ENCODE data around the gene IL20. TPM values are rescaled to one million over a fixed set of nuclear protein-coding genes. Genes with fewer than 3 reads are reported as not detected.

The IL20 gene
- total and polyA plus RNA-seq, 2 of the 8 experiments (the other 6 are each of a cell fraction or from before 2014, with no cell fraction given), result not detected

DNA sequence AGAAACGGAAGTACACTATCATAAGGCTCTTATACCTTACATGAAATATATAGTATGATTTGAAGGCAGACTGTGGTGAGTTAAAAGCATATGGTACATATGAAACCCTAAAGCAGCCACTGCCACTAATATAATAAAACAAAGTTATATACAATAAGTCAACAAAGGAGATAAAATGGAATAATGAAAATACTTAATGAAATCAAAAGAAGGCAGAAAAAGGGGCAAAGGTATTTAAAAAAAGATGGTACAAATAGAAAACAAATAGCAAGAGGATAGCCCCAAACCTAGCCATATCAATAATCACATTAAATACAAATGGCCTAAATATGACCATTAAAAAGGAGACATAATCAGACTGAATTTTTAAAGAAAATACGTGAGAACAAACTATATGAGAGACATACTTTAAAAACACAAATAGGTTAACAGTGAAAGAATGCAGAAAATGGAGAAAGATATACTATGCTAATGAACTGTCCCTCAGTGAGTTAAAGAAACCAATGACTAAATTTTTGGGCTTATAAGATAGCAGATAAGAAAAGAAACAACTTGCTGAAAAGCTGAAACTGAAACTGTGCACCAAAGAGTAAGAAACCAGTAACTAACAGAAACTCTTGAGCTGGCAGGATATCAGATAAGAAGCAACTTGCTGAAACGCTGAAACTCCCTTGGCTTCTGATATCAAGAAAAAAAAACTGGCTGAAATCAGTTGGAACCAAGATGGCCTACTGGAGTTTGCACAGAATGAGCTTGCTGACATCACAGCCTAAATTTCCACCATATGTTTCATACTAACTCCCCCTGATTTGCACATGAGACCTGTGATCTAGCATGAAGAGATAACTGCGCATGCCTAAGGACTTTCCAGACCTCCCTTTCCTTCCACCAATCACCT, 48.8 kb upstream of the IL20 start:
- peaks cover 0 to 5% of the 10 kb centered on the region in 2 experiments; a peak in 1 of 4 replicates for H3K9me3 ChIP-seq (ENCODE audit: insufficient read depth in 2 of 2, low read depth in 1 of 2, low read length in 1 of 2)
- H4K8ac ChIP-seq (ENCODE audit: extremely low read depth, insufficient read depth, low read length), result no peak overlapping the region
- no peak overlapping the region for H2AK5ac ChIP-seq (ENCODE audit: low read depth, low read length)
- no peak overlapping the region for H2BK20ac ChIP-seq (ENCODE audit: low read length)
- no peak overlapping the region for H2AFZ ChIP-seq (ENCODE audit: low read length)
- H4K5ac ChIP-seq (ENCODE audit: insufficient read length, low read depth, low read length), result no peak overlapping the region
- no peak for DNase-seq (ENCODE audit: low read depth in 1 of 2, low spot score in 2 of 2)
- H3K79me1 ChIP-seq (ENCODE audit: low read depth, low read length), result no peaks in the 10 kb centered on the region
- H3K56ac ChIP-seq (replicated peaks; ENCODE audit: insufficient read length, low read depth, low read length), result no peak overlapping the region
- H3K4ac ChIP-seq (replicated peaks; ENCODE audit: insufficient read length, low read depth, low read length), result no peak overlapping the region
- no peak overlapping the region for H2BK12ac ChIP-seq (ENCODE audit: low read depth, low read length)
- H3K23ac ChIP-seq (ENCODE audit: insufficient read length), result no peak overlapping the region
- H2BK15ac ChIP-seq (ENCODE audit: low read length), result no peak overlapping the region
- H4K20me1 ChIP-seq (replicated peaks in 1 of 2; ENCODE audit: control insufficient read depth in 1 of 2, insufficient read depth in 2 of 2, low read length in 2 of 2), result no peaks in the 10 kb centered on the region
- FAIRE-seq, result no peak
- no peak overlapping the region for H2BK120ac ChIP-seq (replicated peaks; ENCODE audit: low read depth, low read length)
- ChIA-PET POLR2A (ENCODE audit: partially characterized antibody) (no interaction called here), CTCF (ENCODE audit: partially characterized antibody) (interaction anchor here (0.6 to 3.6 kb wide), 10 partner anchors 7 to 273 kb away, joined by 3 to 18 read pairs (median 4); no protein-coding TSS in a partner anchor)
- H3K79me2 ChIP-seq (ENCODE audit: control insufficient read depth in 1 of 2, insufficient read depth in 2 of 2, low read length in 2 of 2), result no peaks in the 10 kb centered on the region
- H3K14ac ChIP-seq (ENCODE audit: insufficient read length), result no peak overlapping the region
- no peaks in the 10 kb centered on the region for H3K23me2 ChIP-seq (ENCODE audit: low read depth, low read length)
- H3K36me3 ChIP-seq (ENCODE audit: control insufficient read depth in 2 of 4, insufficient read depth in 4 of 4, low read length in 3 of 4), result no peaks in the 10 kb centered on the region
- H4K91ac ChIP-seq (replicated peaks; ENCODE audit: insufficient read length, low read length), result no peak overlapping the region
- no peak overlapping the region for H2BK5ac ChIP-seq (ENCODE audit: low read depth, low read length)
- H3K9ac ChIP-seq (replicated peaks in 1 of 4; ENCODE audit: extremely low read depth in 1 of 4, low read depth in 3 of 4, low read length in 3 of 4), result no peak overlapping the region
- H3K27ac ChIP-seq (ENCODE audit: low read depth, low read length), result no peak overlapping the region
- no peak overlapping the region for H3K4me2 ChIP-seq (ENCODE audit: insufficient read depth in 1 of 2, low read depth in 2 of 2, low read length in 2 of 2)
- H3K27me3 ChIP-seq (replicated peaks in 1 of 4; ENCODE audit: control insufficient read depth in 3 of 4, extremely low read depth in 1 of 4, insufficient read depth in 3 of 4, low read length in 3 of 4), result no peaks in the 10 kb centered on the region
- peaks cover 0 to 7% (median under 1%) of the 10 kb centered on the region in 4 experiments; a peak in 1 of 7 replicates for H3K4me1 ChIP-seq (replicated peaks in 1 of 4; ENCODE audit: control insufficient read depth in 3 of 4, insufficient read depth in 4 of 4, low read length in 3 of 4)
- H3K4me3 ChIP-seq (ENCODE audit: extremely low read depth in 1 of 4, insufficient read depth in 2 of 4, low read depth in 3 of 4, low read length in 4 of 4), result no peak overlapping the region
- H3K18ac ChIP-seq (ENCODE audit: extremely low read depth, low read length), result no peak overlapping the region
- 85% methylated on average over 4 of the region's 4 CpGs; no CpG with 5 or more reads in 1 of the 2 experiments for WGBS, 2 experiments (ENCODE audit: extremely low coverage in 1 of 2, insufficient coverage in 1 of 2, insufficient read length in 1 of 2, insufficient replicate concordance in 2 of 2, low coverage in 1 of 2, low lambda C conversion rate in 2 of 2, missing lambda C conversion rate in 1 of 2)
- no peak for TF ChIP-seq EP300 (IDR thresholded peaks at IDR 0.05; ENCODE audit: borderline replicate concordance in 1 of 2, low read depth in 2 of 2, low read length in 2 of 2)
- TF ChIP-seq MAFK (IDR thresholded peaks at IDR 0.05; ENCODE audit: low read depth, low read length), result no peak

All from H1 (cell line).